ENCODE measurements around the gene ACY1.

GRCh38 chr3:51941798-51942602 lies 41.3 kb upstream of the ACY1 start, which contains the start of the genes PARP3 and RRP9:
- peak; percentile 96 for TF ChIP-seq CTCF (conservative IDR thresholded peaks at IDR 0.05; ENCODE audit: low read length)
- no peak for TF ChIP-seq EZH2phosphoT487 (IDR thresholded peaks at IDR 0.05; ENCODE audit: borderline replicate concordance, low read depth, low read length)

Data from OCI-LY7 (cell line).